Measurements from ENCODE around the gene CFAP119. TPM values are rescaled to one million over a fixed set of nuclear protein-coding genes. Genes with fewer than 3 reads are reported as not detected.

The CFAP119 gene
- total RNA-seq, 2 donors from 2014 or later = 0.52 to 1.1 TPM

GRCh38 chr16:30783280-30784109 is 21.6 kb upstream of the CFAP119 start:
- no peak for ATAC-seq
- no peak for DNase-seq
- intact Hi-C loops (cut with DNase I) = no loop called here

- DNase-seq (no peak), ATAC-seq (no peak)
- intact Hi-C loops (cut with DNase I) = no loop called here
These were observed 20.8 kb upstream of the CFAP119 start for GRCh38 chr16:30782486-30783279.

- intact Hi-C loops (cut with DNase I) = no loop called here
- ATAC-seq = no peak
- no peak for DNase-seq
These were observed 18.7 kb upstream of the CFAP119 start for GRCh38 chr16:30780549-30780948.

GRCh38 chr16:30780021-30780420 is 18.2 kb upstream of the CFAP119 start:
- ATAC-seq (no peak), DNase-seq (no peak)
- intact Hi-C loops (cut with DNase I) = no loop called here

GRCh38 chr16:30779596-30779995 is 17.7 kb upstream of the CFAP119 start:
- intact Hi-C loops (cut with DNase I) = no loop called here
- no peak for DNase-seq
- ATAC-seq = no peak

- intact Hi-C loops (cut with DNase I) = no loop called here
- DNase-seq = no peak
These were observed 16.8 kb upstream of the CFAP119 start for GRCh38 chr16:30778549-30779244.

GRCh38 chr16:30777591-30778297 is 15.9 kb upstream of the CFAP119 start:
- ATAC-seq (no peak), DNase-seq (no peak)
- intact Hi-C loops (cut with DNase I) = no loop called here

More at GRCh38 chr16:30778549-30779244, 16.8 kb upstream of the CFAP119 start:
- peak in 1 of 2 donors; percentile 24 for ATAC-seq

GRCh38 chr16:30775392-30776188 is 13.7 kb upstream of the CFAP119 start:
- intact Hi-C loops (cut with DNase I) = no loop called here
- ATAC-seq = peak; percentile 87 to 89
- peak; percentile 86 for DNase-seq

- no peak for ATAC-seq
- intact Hi-C loops (cut with DNase I) = no loop called here
- no peak for DNase-seq
These were observed 13.2 kb upstream of the CFAP119 start for GRCh38 chr16:30775131-30775391.

- intact Hi-C loops (cut with DNase I) = no loop called here
- DNase-seq (no peak), ATAC-seq (peak; percentile 15 to 23)
These were observed 12.7 kb upstream of the CFAP119 start for GRCh38 chr16:30774367-30775130.

- intact Hi-C loops (cut with DNase I) = no loop called here
- no peak for DNase-seq
- ATAC-seq = no peak
These were observed 12.0 kb upstream of the CFAP119 start for GRCh38 chr16:30773826-30774225.

GRCh38 chr16:30771726-30772125 is 9.9 kb upstream of the CFAP119 start:
- no peak for DNase-seq
- intact Hi-C loops (cut with DNase I) = no loop called here

GRCh38 chr16:30769379-30770089 is 7.7 kb upstream of the CFAP119 start:
- intact Hi-C loops (cut with DNase I) = no loop called here
- no peak for DNase-seq

More at GRCh38 chr16:30771726-30772125, 9.9 kb upstream of the CFAP119 start:
- ATAC-seq = no peak

GRCh38 chr16:30768583-30769181 is 6.8 kb upstream of the CFAP119 start:
- ATAC-seq (no peak), DNase-seq (no peak)
- intact Hi-C loops (cut with DNase I) = no loop called here

More at GRCh38 chr16:30769379-30770089, 7.7 kb upstream of the CFAP119 start:
- no peak for ATAC-seq

- ATAC-seq (peak in 1 of 2 donors; percentile 19), DNase-seq (no peak)
- intact Hi-C loops (cut with DNase I) = no loop called here
These were observed 6.1 kb upstream of the CFAP119 start for GRCh38 chr16:30767767-30768465.

- ATAC-seq (peak; percentile 4 to 10), DNase-seq (no peak)
- intact Hi-C loops (cut with DNase I) = no loop called here
These were observed 5.0 kb upstream of the CFAP119 start for GRCh38 chr16:30766933-30767284.

Measured in left cardiac atrium (tissue), 4 donors.